Measurements from ENCODE around the gene ZBTB7C.

Gene ZBTB7C

DNA sequence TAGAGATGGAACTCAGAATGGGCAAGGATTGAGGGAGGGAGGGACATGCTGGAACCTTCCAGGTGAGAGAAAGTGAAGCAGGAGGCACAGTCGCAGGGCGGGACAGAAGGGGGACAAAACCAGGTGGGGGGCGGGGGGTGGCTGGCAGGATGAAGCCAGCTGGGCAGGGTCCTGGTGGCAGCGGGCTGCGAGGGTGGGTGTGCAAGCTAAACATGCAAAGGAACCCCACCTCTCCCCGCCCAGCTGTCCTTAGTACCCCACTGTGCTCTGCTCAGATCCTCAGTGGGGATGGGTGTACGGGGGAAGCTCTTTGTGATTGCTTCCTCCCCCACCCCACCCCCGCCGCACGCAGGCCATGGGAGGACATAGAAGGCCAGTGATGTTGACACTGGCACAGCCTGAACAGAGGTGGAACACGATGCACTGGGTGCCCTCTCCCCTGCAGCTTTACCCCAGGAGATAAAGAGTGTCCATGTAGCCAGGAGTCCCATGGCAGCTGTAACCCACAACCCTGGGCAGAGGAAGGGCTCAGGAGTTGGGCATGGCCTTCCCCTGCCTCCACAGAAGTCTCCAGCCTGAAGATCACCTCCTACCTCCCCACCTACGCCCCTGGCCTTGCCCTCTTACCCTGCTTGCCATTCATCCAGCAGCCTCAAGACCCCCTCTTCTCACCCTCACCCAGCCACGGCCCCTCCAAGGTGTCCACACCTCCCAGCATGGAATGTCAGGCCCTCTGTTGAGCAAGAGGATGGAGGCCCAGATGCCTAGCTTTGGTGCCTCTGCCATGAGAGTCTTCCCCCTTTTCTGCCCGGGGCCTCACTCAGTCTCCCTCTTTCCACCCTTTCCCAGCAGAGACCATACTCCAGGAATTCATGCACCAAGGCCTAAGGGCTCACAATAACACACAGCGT, 206.6 kb downstream of the ZBTB7C start:
- Histone ChIP-seq H3K27me3 (ENCODE audit: low read depth, low read length) (no peaks in the 10 kb centered on the region), H3K9me3 (ENCODE audit: control insufficient read depth in 1 of 2, low read length in 2 of 2) (no peaks in the 10 kb centered on the region), H3K27ac (ENCODE audit: low read length) (no peak overlapping the region), H3K36me3 (ENCODE audit: control insufficient read depth in 1 of 2, insufficient read depth in 2 of 2, low read length in 2 of 2) (no peaks in the 10 kb centered on the region), H3K4me1 (ENCODE audit: control insufficient read depth in 1 of 2, insufficient read depth in 2 of 2, low read length in 2 of 2) (no peaks in the 10 kb centered on the region), H3K4me3 (ENCODE audit: low read depth in 1 of 2, low read length in 2 of 2) (no peak overlapping the region)

GRCh38 chr18:48202006-48202348, 207.2 kb downstream of the ZBTB7C start:
- Histone ChIP-seq H3K4me3 (ENCODE audit: low read depth in 1 of 2, low read length in 2 of 2) (no peak overlapping the region), H3K4me1 (ENCODE audit: control insufficient read depth in 1 of 2, insufficient read depth in 2 of 2, low read length in 2 of 2) (no peaks in the 10 kb centered on the region), H3K9me3 (ENCODE audit: control insufficient read depth in 1 of 2, low read length in 2 of 2) (no peaks in the 10 kb centered on the region), H3K36me3 (ENCODE audit: control insufficient read depth in 1 of 2, insufficient read depth in 2 of 2, low read length in 2 of 2) (no peaks in the 10 kb centered on the region), H3K27ac (ENCODE audit: low read length) (no peak overlapping the region), H3K27me3 (ENCODE audit: low read depth, low read length) (no peaks in the 10 kb centered on the region)

DNA sequence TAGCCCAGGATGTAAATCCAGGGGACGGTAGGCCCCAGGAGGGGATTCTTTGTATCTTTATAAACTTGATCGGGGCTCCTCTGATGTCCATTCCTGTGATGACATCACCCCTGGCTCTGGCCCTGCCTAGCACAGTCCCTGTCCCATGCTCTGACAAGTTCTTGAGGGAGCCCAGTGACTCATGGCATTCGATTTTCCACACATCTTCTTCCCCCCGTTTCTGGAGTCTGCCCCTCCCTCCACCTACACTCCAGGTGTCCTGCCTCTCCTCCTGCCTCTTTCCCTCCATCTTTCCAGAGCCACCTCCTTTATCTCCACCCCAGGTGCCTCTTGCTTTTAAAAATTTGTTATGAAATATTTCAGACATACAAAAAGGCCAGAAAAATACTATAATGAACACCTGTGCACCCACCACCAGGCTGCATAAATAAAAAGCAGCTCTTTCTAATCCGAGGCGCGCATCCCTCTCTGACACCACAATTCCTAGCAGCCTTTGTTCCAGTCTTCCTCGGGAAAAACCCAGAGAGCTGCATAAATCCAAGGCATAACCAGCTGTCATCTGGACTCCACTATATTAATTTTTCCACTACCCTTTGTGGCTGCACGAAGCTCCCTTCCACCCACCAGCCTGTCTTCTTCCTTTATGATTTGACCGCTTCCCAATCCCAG, 207.7 kb downstream of the ZBTB7C start:
- Histone ChIP-seq H3K36me3 (ENCODE audit: control insufficient read depth in 1 of 2, insufficient read depth in 2 of 2, low read length in 2 of 2) (no peaks in the 10 kb centered on the region), H3K27ac (ENCODE audit: low read length) (no peak overlapping the region), H3K27me3 (ENCODE audit: low read depth, low read length) (no peaks in the 10 kb centered on the region), H3K9me3 (ENCODE audit: control insufficient read depth in 1 of 2, low read length in 2 of 2) (no peaks in the 10 kb centered on the region), H3K4me3 (ENCODE audit: low read depth in 1 of 2, low read length in 2 of 2) (no peak overlapping the region), H3K4me1 (ENCODE audit: control insufficient read depth in 1 of 2, insufficient read depth in 2 of 2, low read length in 2 of 2) (no peaks in the 10 kb centered on the region)

DNA sequence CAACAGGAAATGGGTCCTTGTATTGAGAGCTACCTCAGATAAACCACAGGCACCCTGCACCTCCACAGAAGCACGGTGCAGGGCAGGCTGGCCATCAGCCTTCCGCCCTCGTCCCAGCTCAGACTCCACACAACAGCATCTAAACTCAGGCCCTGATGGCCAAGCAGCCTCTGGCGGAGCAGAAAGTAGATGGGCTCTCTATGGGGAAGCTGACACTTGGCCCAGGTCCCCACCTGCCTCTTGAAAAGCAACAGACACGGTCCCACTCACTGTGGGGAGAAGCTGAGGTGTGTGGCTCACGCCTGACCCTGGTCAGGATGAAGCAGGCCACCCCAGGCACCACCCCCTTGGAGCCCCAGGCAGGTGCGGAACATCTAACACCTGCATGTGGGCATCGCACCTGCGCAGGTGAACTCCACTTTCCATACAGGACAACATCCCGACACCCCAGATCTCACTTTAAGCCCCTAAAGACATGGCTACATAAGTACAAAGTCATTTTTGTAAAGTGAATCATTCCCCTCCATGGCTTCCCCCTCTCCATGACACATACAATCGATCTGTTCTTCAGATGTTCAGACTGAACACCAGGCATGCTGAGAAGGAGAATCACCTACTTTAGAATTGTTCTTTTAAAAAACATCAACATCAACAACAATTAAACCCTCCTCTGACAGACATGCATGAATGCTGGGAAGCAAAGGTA, 208.4 kb downstream of the ZBTB7C start:
- H3K9me3 ChIP-seq (ENCODE audit: control insufficient read depth in 1 of 2, low read length in 2 of 2): no peaks in the 10 kb centered on the region
- no peaks in the 10 kb centered on the region for H3K4me1 ChIP-seq (ENCODE audit: control insufficient read depth in 1 of 2, insufficient read depth in 2 of 2, low read length in 2 of 2)
- H3K27me3 ChIP-seq (ENCODE audit: low read depth, low read length): no peaks in the 10 kb centered on the region
- no peak overlapping the region for H3K4me3 ChIP-seq (ENCODE audit: low read depth in 1 of 2, low read length in 2 of 2)
- H3K36me3 ChIP-seq (ENCODE audit: control insufficient read depth in 1 of 2, insufficient read depth in 2 of 2, low read length in 2 of 2): no peaks in the 10 kb centered on the region
- H3K27ac ChIP-seq (ENCODE audit: low read length): no peak overlapping the region

DNA sequence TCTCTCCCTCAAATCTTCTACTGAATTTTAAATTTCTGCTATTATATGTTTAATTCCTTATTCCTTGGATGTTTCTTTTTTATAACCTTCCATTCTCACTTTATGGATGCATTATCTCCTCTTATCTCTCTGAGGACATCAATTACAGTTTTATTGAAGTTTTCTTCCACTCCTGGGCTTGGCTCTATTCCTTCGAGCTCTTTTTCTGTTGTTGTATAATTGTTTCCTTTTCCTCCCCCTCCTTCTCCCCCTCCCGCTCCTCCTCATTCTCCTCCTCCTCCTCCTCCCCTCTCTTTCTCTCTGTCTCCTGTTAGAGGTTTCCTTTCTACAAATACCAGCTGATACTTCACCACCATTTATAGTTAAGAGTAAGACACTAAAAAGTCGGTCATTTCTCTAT, 209.8 kb downstream of the ZBTB7C start:
- H3K36me3 ChIP-seq (ENCODE audit: control insufficient read depth in 1 of 2, insufficient read depth in 2 of 2, low read length in 2 of 2): no peaks in the 10 kb centered on the region
- H3K27ac ChIP-seq (ENCODE audit: low read length): no peak overlapping the region

DNA sequence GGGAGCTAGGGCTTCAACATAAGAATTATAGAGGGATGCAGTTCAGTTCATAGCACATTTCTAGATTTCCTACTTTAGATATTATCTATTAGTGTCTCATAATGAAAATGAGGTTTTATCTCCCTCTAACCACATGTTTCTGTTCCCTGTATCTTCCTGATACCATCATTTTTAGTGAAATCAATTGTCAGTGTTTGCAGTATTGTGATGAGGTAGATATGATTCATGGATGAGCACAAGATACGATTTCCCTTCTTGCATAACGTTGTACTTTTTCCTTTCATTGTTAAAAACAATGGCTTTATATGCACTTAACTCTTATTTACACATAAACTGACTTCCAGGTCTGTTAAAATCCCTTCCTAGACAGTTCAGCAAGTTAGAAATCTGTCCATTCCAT, 211.4 kb downstream of the ZBTB7C start:
- Histone ChIP-seq H3K27me3 (ENCODE audit: low read depth, low read length) (no peaks in the 10 kb centered on the region), H3K27ac (ENCODE audit: low read length) (no peak overlapping the region), H3K4me3 (ENCODE audit: low read depth in 1 of 2, low read length in 2 of 2) (no peak overlapping the region), H3K9me3 (ENCODE audit: control insufficient read depth in 1 of 2, low read length in 2 of 2) (no peaks in the 10 kb centered on the region), H3K4me1 (ENCODE audit: control insufficient read depth in 1 of 2, insufficient read depth in 2 of 2, low read length in 2 of 2) (peaks cover 3 to 13% of the 10 kb centered on the region in 2 donors), H3K36me3 (ENCODE audit: control insufficient read depth in 1 of 2, insufficient read depth in 2 of 2, low read length in 2 of 2) (no peaks in the 10 kb centered on the region)

More for the DNA sequence above, 209.8 kb downstream of the ZBTB7C start:
- H3K4me1 ChIP-seq (ENCODE audit: control insufficient read depth in 1 of 2, insufficient read depth in 2 of 2, low read length in 2 of 2): peaks cover 1 to 6% of the 10 kb centered on the region in 2 donors
- no peak overlapping the region for H3K4me3 ChIP-seq (ENCODE audit: low read depth in 1 of 2, low read length in 2 of 2)
- H3K27me3 ChIP-seq (ENCODE audit: low read depth, low read length): no peaks in the 10 kb centered on the region
- H3K9me3 ChIP-seq (ENCODE audit: control insufficient read depth in 1 of 2, low read length in 2 of 2): no peaks in the 10 kb centered on the region

DNA sequence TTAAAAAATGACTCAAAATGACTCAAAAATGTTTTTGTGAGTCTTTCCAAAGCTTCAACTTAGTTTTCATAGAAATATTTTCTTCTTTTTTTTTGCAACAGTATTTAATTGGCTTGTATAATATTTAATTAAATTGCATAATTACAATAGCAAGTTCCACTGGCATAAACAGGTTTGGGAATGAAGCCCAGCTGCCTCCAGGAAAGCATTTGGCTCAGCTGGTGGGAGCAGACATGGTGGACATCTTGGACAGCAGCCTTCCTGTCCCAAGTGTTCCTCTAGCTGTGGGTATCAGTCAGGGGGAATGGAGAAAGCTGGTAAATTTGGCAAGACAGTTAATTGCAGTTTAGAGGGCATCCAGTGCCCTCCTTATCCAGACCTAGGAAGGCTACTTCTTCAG, 213.4 kb downstream of the ZBTB7C start:
- no peaks in the 10 kb centered on the region for H3K9me3 ChIP-seq (ENCODE audit: control insufficient read depth in 1 of 2, low read length in 2 of 2)
- no peak overlapping the region for H3K27ac ChIP-seq (ENCODE audit: low read length)
- H3K27me3 ChIP-seq (ENCODE audit: low read depth, low read length): no peaks in the 10 kb centered on the region
- no peak overlapping the region for H3K4me3 ChIP-seq (ENCODE audit: low read depth in 1 of 2, low read length in 2 of 2)
- H3K4me1 ChIP-seq (ENCODE audit: control insufficient read depth in 1 of 2, insufficient read depth in 2 of 2, low read length in 2 of 2): peaks cover 3 to 13% of the 10 kb centered on the region in 2 donors
- no peaks in the 10 kb centered on the region for H3K36me3 ChIP-seq (ENCODE audit: control insufficient read depth in 1 of 2, insufficient read depth in 2 of 2, low read length in 2 of 2)

- H3K4me1 ChIP-seq (ENCODE audit: control insufficient read depth in 1 of 2, insufficient read depth in 2 of 2, low read length in 2 of 2): peaks cover 3 to 13% of the 10 kb centered on the region in 2 donors
- H3K4me3 ChIP-seq (ENCODE audit: low read depth in 1 of 2, low read length in 2 of 2): no peak overlapping the region
- H3K9me3 ChIP-seq (ENCODE audit: control insufficient read depth in 1 of 2, low read length in 2 of 2): no peaks in the 10 kb centered on the region
- H3K27ac ChIP-seq (ENCODE audit: low read length): no peak overlapping the region
- H3K36me3 ChIP-seq (ENCODE audit: control insufficient read depth in 1 of 2, insufficient read depth in 2 of 2, low read length in 2 of 2): no peaks in the 10 kb centered on the region
- H3K27me3 ChIP-seq (ENCODE audit: low read depth, low read length): no peaks in the 10 kb centered on the region
Observed at GRCh38 chr18:48194591-48195181, 214.5 kb downstream of the ZBTB7C start.

- Histone ChIP-seq H3K36me3 (ENCODE audit: control insufficient read depth in 1 of 2, insufficient read depth in 2 of 2, low read length in 2 of 2) (no peaks in the 10 kb centered on the region), H3K27ac (ENCODE audit: low read length) (no peak overlapping the region), H3K9me3 (ENCODE audit: control insufficient read depth in 1 of 2, low read length in 2 of 2) (no peaks in the 10 kb centered on the region), H3K27me3 (ENCODE audit: low read depth, low read length) (no peaks in the 10 kb centered on the region), H3K4me1 (ENCODE audit: control insufficient read depth in 1 of 2, insufficient read depth in 2 of 2, low read length in 2 of 2) (peaks cover 3 to 13% of the 10 kb centered on the region in 2 donors), H3K4me3 (ENCODE audit: low read depth in 1 of 2, low read length in 2 of 2) (no peak overlapping the region)
Observed at GRCh38 chr18:48193521-48194492, 215.4 kb downstream of the ZBTB7C start.

DNA sequence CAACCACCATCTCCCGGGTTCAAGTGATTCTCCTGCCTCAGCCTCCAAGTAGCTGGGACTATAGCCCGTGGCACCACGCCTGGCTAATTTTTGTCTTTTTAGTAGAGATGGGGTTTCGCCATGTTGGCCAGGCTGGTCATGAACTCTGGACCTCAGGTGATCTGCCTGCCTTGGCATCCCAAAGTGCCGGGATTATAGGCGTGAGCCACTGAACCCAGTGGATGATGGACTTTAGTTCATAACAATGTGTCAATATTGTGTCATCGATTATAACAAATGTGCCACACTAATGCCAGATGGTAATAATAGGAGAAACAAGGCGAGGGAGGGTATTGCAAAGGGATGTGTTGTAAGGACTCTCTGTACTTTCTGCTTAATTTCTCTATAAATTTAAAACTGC, 216.6 kb downstream of the ZBTB7C start:
- peaks cover 3 to 13% of the 10 kb centered on the region in 2 donors for H3K4me1 ChIP-seq (ENCODE audit: control insufficient read depth in 1 of 2, insufficient read depth in 2 of 2, low read length in 2 of 2)
- H3K27me3 ChIP-seq (ENCODE audit: low read depth, low read length): no peaks in the 10 kb centered on the region
- no peaks in the 10 kb centered on the region for H3K36me3 ChIP-seq (ENCODE audit: control insufficient read depth in 1 of 2, insufficient read depth in 2 of 2, low read length in 2 of 2)
- no peak overlapping the region for H3K4me3 ChIP-seq (ENCODE audit: low read depth in 1 of 2, low read length in 2 of 2)
- H3K27ac ChIP-seq (ENCODE audit: low read length): no peak overlapping the region
- H3K9me3 ChIP-seq (ENCODE audit: control insufficient read depth in 1 of 2, low read length in 2 of 2): no peaks in the 10 kb centered on the region
